A673 (cell line): ENCODE measurements around the gene KIRREL3. TPM values are rescaled to one million over a fixed set of nuclear protein-coding genes. Genes with fewer than 3 reads are reported as not detected.

Experiments used
- BruUV-seq: library from RNA; stranded (reverse); fragments of 400-500 nt; replicated peaks from 2 replicates; lab custom pipeline; 2021; lab: Mats Ljungman, UMichigan
- CTCF ChIA-PET: fragments of 300-600 bp; sonication (Branson Sonifier 250); formaldehyde crosslinking; loops from one replicate; lab custom pipeline; 2022; ENCODE audit warnings: antibody characterized with exemption; lab: Charles Lee
- POLR2A ChIA-PET: fragments of 300-600 bp; sonication (Branson Sonifier 250); formaldehyde crosslinking; loops from one replicate; lab custom pipeline; 2022; ENCODE audit warnings: antibody characterized with exemption; ENCODE audit not compliant: low non-redundant PET; lab: Charles Lee
- DNase-seq: peaks from one replicate; pipeline ENCODE4 v3.0.0-alpha.2; 2015; ENCODE audit warnings: low spot score
- H3K27ac ChIP-seq: fragments of 200-600 bp; sonication (generic); 2 replicates; pipeline ENCODE4 v1.5.1; 2016; ENCODE audit warnings: mixed run types, low read depth, mild to moderate bottlenecking, mixed read lengths, antibody characterized with exemption, low read length; ENCODE audit not compliant: poor library complexity, severe bottlenecking
- H3K27me3 ChIP-seq: fragments of 200-600 bp; sonication (generic); replicated peaks from 2 replicates; pipeline ENCODE4 v1.6.1; 2017; ENCODE audit warnings: mixed run types, low read depth, mild to moderate bottlenecking, mixed read lengths, antibody characterized with exemption, low read length; ENCODE audit not compliant: insufficient read depth, poor library complexity
- H3K36me3 ChIP-seq: fragments of 200-600 bp; sonication (generic); 2 replicates; pipeline ENCODE4 v1.6.1; 2016; ENCODE audit warnings: mixed run types, mild to moderate bottlenecking, mixed read lengths, antibody characterized with exemption, low read length; ENCODE audit not compliant: insufficient read depth, poor library complexity, severe bottlenecking
- H3K4me1 ChIP-seq: fragments of 200-600 bp; sonication (generic); 2 replicates; pipeline ENCODE4 v1.6.1; 2017; ENCODE audit warnings: mixed run types, mild to moderate bottlenecking, mixed read lengths, antibody characterized with exemption, low read length; ENCODE audit not compliant: insufficient read depth, poor library complexity, severe bottlenecking
- H3K4me3 ChIP-seq: fragments of 200-600 bp; sonication (generic); 2 replicates; pipeline ENCODE4 v1.5.1; 2016; ENCODE audit warnings: low read depth, mixed run types, mild to moderate bottlenecking, mixed read lengths, low read length; ENCODE audit not compliant: poor library complexity, severe bottlenecking
- H3K9me3 ChIP-seq: fragments of 200-600 bp; sonication (generic); 2 replicates; pipeline ENCODE4 v1.6.1; 2016; ENCODE audit warnings: mixed run types, low read depth, mild to moderate bottlenecking, mixed read lengths, antibody characterized with exemption, low read length; ENCODE audit not compliant: poor library complexity, severe bottlenecking
- CTCF ChIP-seq: fragments of 300-800, 200-600 bp; sonication (generic); conservative IDR thresholded peaks from 2 replicates; pipeline ENCODE4 v1.5.1; 2017; ENCODE audit warnings: low read depth, mild to moderate bottlenecking, antibody characterized with exemption, low read length, moderate library complexity, mixed read lengths
- EZH2 ChIP-seq: fragments of 200-600 bp; sonication (generic); IDR thresholded peaks from 2 replicates; pipeline ENCODE4 v1.6.1; 2017; ENCODE audit warnings: borderline replicate concordance, low read depth, mild to moderate bottlenecking, mixed read lengths, antibody characterized with exemption, low read length; ENCODE audit not compliant: poor library complexity, severe bottlenecking
- intact Hi-C: fragments of 100-400 bp; cut with micrococcal nuclease; formaldehyde crosslinking; loops from one replicate; pipeline ENCODE4 v1.10.0; 2022; ENCODE audit not compliant: unreplicated experiment
- total RNA-seq: library from RNA; stranded (reverse); gene quantifications from 2 replicates; pipeline ENCODE4 v1.2.3, GENCODE V29; 2021

KIRREL3 gene
- total RNA-seq, 1 experiment from 2014 or later: not detected

GRCh38 chr11:126544108-126545056 is 456.2 kb downstream of the KIRREL3 start:
- H3K9me3 ChIP-seq: no peaks in the 10 kb centered on the region
- ChIA-PET CTCF (interaction anchor here (1.2 kb wide), 1 partner anchor 64 kb away, joined by 5 read pairs; no protein-coding TSS in a partner anchor), POLR2A (no interaction called here)
- peaks cover 22% of the 10 kb centered on the region for H3K4me1 ChIP-seq
- H3K27me3 ChIP-seq: no peaks in the 10 kb centered on the region
- no peaks in the 10 kb centered on the region for H3K36me3 ChIP-seq
- intact Hi-C loops: no loop called here
- BruUV-seq: no TSS peak
- TF ChIP-seq EZH2 (no peak), CTCF (no peak)
- no peak overlapping the region for H3K4me3 ChIP-seq
- no peak overlapping the region for H3K27ac ChIP-seq
- DNase-seq: peak; percentile 76

DNA sequence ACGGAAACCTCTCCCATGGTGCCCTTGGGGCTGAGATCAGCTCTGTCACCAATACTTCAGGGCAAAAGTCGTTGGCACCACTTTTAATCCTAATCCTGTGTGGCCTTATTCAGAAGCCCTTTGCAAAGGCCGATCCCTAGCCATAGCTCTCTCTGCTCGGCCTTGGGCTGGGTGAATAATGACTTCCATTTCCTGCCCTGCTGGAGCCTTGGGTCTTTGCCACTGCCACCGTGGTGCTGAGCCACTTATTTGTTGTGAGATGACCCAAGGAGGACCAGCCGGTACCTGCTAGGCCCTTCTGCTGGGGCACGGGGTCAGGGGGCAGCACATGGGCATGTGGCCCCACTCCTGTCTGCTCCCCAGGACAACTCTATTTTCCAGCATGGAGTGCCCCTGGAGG is 456.9 kb downstream of the KIRREL3 start:
- no peak for TF ChIP-seq EZH2
- TF ChIP-seq CTCF: 0 out of 2 replicates have a peak, but pooled peaks have one; percentile 13
- POLR2A ChIA-PET: no interaction called here
- H3K27ac ChIP-seq: no peak overlapping the region
- intact Hi-C loops: no loop called here
- peaks cover 22% of the 10 kb centered on the region for H3K4me1 ChIP-seq
- H3K4me3 ChIP-seq: no peak overlapping the region
- no peak for DNase-seq
- no peaks in the 10 kb centered on the region for H3K9me3 ChIP-seq
- H3K27me3 ChIP-seq: no peaks in the 10 kb centered on the region
- no TSS peak for BruUV-seq
- CTCF ChIA-PET: interaction anchor here (1.2 kb wide), 1 partner anchor 63 kb away, joined by 5 read pairs; no protein-coding TSS in a partner anchor
- no peaks in the 10 kb centered on the region for H3K36me3 ChIP-seq

DNA sequence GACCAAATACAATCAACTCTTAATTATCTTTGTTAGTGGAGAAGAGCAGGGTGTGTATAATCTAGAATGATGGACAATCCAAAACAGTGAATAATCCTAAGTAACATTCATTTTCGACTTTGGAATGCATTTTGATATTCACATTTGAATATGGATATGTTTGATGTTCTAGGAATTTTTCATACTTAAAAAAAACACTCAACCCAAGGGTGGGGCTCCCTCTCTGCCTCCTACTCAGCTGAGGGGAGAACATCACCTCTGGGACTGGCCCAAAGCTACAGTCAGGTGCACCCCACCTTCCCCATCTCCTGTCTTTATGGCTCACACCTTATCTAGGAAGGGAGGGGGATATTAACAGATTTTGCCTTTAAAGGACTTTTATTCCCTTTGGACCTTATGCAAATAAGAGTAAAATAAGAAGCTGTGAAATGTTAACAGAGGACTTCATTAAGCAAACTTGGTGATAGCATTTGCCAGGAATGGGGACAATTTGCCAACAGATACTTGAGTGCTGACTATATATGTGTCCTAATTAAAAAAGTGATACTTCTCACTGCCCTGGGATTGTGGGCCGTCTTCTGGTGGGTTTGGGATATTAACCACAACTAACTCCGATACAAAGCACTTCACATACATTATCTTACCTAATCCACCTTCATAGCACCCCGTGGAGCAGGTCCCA is 458.1 kb downstream of the KIRREL3 start:
- Histone ChIP-seq H3K36me3 (no peaks in the 10 kb centered on the region), H3K4me3 (no peak overlapping the region), H3K9me3 (no peaks in the 10 kb centered on the region), H3K4me1 (peaks cover 22% of the 10 kb centered on the region), H3K27ac (no peak overlapping the region), H3K27me3 (no peaks in the 10 kb centered on the region)
- BruUV-seq: no TSS peak
- intact Hi-C loops: no loop called here
- CTCF ChIA-PET: no interaction called here
- no peak for DNase-seq
- TF ChIP-seq CTCF (no peak), EZH2 (no peak)
- POLR2A ChIA-PET: no interaction called here
